HL-60/S4 (cell line): Measurements from ENCODE around the gene CNBP.
"Not testable (repeated sequence)": the region's sequence is repeated elsewhere in the genome, so short reads cannot be mapped to it uniquely, and the experiment has no call there.

Experiments
- in situ Hi-C: fragments of 300-500 bp; cut with MboI; formaldehyde crosslinking; loops from 2 replicates; pipeline ENCODE4 v1.14.3; 2022; ENCODE audit warnings: low sequenced_read_pairs

Gene CNBP

GRCh38 chr3:129183569-129184395 lies at the start of gene CNBP:
TSS of gene CNBP (minus strand) at chr3:129183896. CDS start at chr3:129171757, 12,139 bp downstream.
- in situ Hi-C loops = no loop called here

GRCh38 chr3:129231331-129232119 lies 47.8 kb upstream of the CNBP start:
- in situ Hi-C loops = no loop called here

GRCh38 chr3:129230311-129231019 lies 46.8 kb upstream of the CNBP start:
- in situ Hi-C loops = no loop called here

GRCh38 chr3:129228891-129229585 lies 45.3 kb upstream of the CNBP start:
- in situ Hi-C loops = no loop called here

GRCh38 chr3:129226374-129226773 lies 42.7 kb upstream of the CNBP start:
- in situ Hi-C loops = no loop called here

- in situ Hi-C loops = no loop called here
Measured at GRCh38 chr3:129224984-129225393, 41.3 kb upstream of the CNBP start.

- in situ Hi-C loops = not testable (repeated sequence)
Measured at GRCh38 chr3:129224387-129224786, 40.7 kb upstream of the CNBP start.

- in situ Hi-C loops = no loop called here
Measured at GRCh38 chr3:129218742-129219141, 35.0 kb upstream of the CNBP start.

- in situ Hi-C loops = no loop called here
Measured at GRCh38 chr3:129213238-129213637, 29.5 kb upstream of the CNBP start.

- in situ Hi-C loops = no loop called here
Measured at GRCh38 chr3:129211772-129212171, 28.1 kb upstream of the CNBP start.

GRCh38 chr3:129211345-129211744 lies 27.6 kb upstream of the CNBP start:
- in situ Hi-C loops = no loop called here

- in situ Hi-C loops = no loop called here
Measured at GRCh38 chr3:129207479-129207878, 23.8 kb upstream of the CNBP start.

GRCh38 chr3:129205109-129205832 lies 21.6 kb upstream of the CNBP start:
- in situ Hi-C loops = no loop called here

- in situ Hi-C loops = no loop called here
Measured at GRCh38 chr3:129204473-129204872, 20.8 kb upstream of the CNBP start.

GRCh38 chr3:129199366-129199765 lies 15.7 kb upstream of the CNBP start:
- in situ Hi-C loops = no loop called here

GRCh38 chr3:129197321-129197720 lies 13.6 kb upstream of the CNBP start:
- in situ Hi-C loops = no loop called here

- in situ Hi-C loops = no loop called here
Measured at GRCh38 chr3:129196601-129197000, 12.9 kb upstream of the CNBP start.

GRCh38 chr3:129195731-129196256 lies 12.1 kb upstream of the CNBP start:
- in situ Hi-C loops = no loop called here

- in situ Hi-C loops = not testable (repeated sequence)
Measured at GRCh38 chr3:129189793-129190192, 6.1 kb upstream of the CNBP start.

GRCh38 chr3:129187857-129188256 lies 4.2 kb upstream of the CNBP start:
- in situ Hi-C loops = no loop called here
